Aorta (tissue), 5 donors: ENCODE data around the gene STYXL1. TPM values are rescaled to one million over a fixed set of nuclear protein-coding genes. Genes with fewer than 3 reads are reported as not detected.

Experiments used
- ATAC-seq: fragments of 200-7000 bp; cut with Tn5 transposase; one replicate; pipeline ENCODE4 v1.9.1; 2022; ENCODE audit warnings: moderate library complexity; ENCODE audit not compliant: low FRiP score
- DNase-seq, 2 donors: peaks; one replicate each; pipeline ENCODE4 v3.0.0-alpha.2; 2020
- H3K27ac ChIP-seq, 2 donors: one replicate each; pipeline ENCODE4 v1.5.1; 2013; ENCODE audit warnings: low read length in 2 of 2, mild to moderate bottlenecking in 2 of 2, moderate library complexity in 2 of 2, control low read depth in 1 of 2, inconsistent platforms in 1 of 2, low read depth in 1 of 2
- H3K27me3 ChIP-seq, 2 donors: one replicate each; pipeline ENCODE4 v1.6.1; 2013; ENCODE audit warnings: control low read depth in 1 of 2, low read length in 1 of 2, mild to moderate bottlenecking in 1 of 2, moderate library complexity in 1 of 2; ENCODE audit not compliant: insufficient read depth in 2 of 2, control insufficient read depth in 1 of 2
- H3K36me3 ChIP-seq, 2 donors: one replicate each; pipeline ENCODE4 v1.6.1; 2013; ENCODE audit warnings: control low read depth in 1 of 2, low read length in 1 of 2, mild to moderate bottlenecking in 1 of 2; ENCODE audit not compliant: insufficient read depth in 2 of 2, control insufficient read depth in 1 of 2
- H3K4me1 ChIP-seq, 2 donors: one replicate each; pipeline ENCODE4 v1.6.1; 2013; ENCODE audit warnings: low read length in 2 of 2, control low read depth in 1 of 2, mild to moderate bottlenecking in 1 of 2, moderate library complexity in 1 of 2; ENCODE audit not compliant: insufficient read depth in 2 of 2, control insufficient read depth in 1 of 2
- H3K4me3 ChIP-seq, 2 donors: one replicate each; pipeline ENCODE4 v1.5.1; 2013; ENCODE audit warnings: low read length in 2 of 2, control low read depth in 1 of 2, mild to moderate bottlenecking in 1 of 2
- H3K9me3 ChIP-seq: one replicate; pipeline ENCODE4 v1.6.1; 2013; ENCODE audit warnings: mild to moderate bottlenecking, low read length; ENCODE audit not compliant: control insufficient read depth
- WGBS, 2 donors: extraction: QIAGEN DNeasy Blood & Tissue Kit; methylation state at CpG; one replicate each; pipeline ENCODE4 v1.1.7; 2013; 5-methylcytosine and 5-hydroxymethylcytosine counted together
- intact Hi-C, 2 donors: fragments of 100-400 bp; cut with DNase I; formaldehyde crosslinking; loops; one replicate each; pipeline versions ENCODE4 v1.14.2 to v1.15.0; 2022
- polyA plus RNA-seq, 2 donors: library from polyadenylated mRNA; stranded (reverse); fragments of 200-250 nt; gene quantifications; one replicate each; pipeline ENCODE4 v1.2.3, GENCODE V29; 2013
- total RNA-seq, 2 donors: library from RNA; stranded (reverse); fragmentation: NEBNext Ultra II Directional; extraction: Animal tissue kit (Norgen Biotek cat#: 25700); gene quantifications; one replicate each; pipeline ENCODE4 v1.2.1, GENCODE V29; 2021
- donor health status: healthy with polysubstance abuse.
- donor health status: Bipolar disorder and iron deficiency.
- donor health status: DM: no; HTN: no; CAD: no.
- donor health status: DM: no; HTN: no; CAD: no.
- donor health status: DM: yes; HTN: yes; CAD: no.

STYXL1 gene
- total and polyA plus RNA-seq, 4 donors: 6.1 to 18.7 (median 16.5) TPM

DNA sequence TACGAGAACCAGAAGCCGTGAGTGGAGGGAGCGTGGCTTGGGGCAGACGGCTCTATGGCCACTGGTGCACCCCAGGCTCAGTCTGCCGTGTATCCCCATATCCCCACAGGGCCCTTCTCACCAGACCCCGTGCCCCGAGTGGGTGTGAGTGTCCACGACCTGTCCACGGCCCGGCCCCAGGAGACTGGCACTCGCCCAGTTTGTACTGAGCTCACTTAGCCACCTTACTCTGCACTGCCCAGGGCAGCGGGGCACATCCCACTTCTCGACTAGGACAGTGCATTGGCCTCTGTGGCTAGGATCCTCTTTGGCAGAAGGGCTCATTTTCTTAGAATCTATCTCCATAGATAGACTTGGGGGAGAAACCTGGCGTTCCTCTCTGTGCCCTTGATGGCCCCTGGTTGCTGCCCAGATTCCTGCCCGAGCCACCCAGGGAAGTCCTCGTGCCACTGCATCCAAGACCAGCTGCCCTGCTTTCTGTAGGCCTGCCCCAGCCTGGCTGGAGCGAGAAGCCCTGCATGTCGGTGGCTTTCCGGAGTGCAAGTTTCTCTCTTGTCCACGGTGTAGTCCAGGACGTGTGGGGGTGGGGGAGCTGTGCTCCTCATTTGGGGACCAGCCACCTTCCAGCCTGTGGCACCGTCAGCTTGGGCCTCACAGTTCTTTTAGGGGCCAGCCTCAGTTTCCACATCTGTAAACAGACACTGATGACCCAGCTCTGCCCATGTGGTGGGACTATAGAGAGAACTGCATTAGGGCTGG, 65.3 kb downstream of the STYXL1 start:
- Histone ChIP-seq H3K27ac (no peak overlapping the region), H3K4me3 (no peak overlapping the region), H3K27me3 (no peaks in the 10 kb centered on the region), H3K36me3 (peaks cover 0 to 12% of the 10 kb centered on the region in 2 donors), H3K9me3 (no peaks in the 10 kb centered on the region), H3K4me1 (no peaks in the 10 kb centered on the region)
- intact Hi-C loops: no loop called here
- 81 to 86% methylated on average over 22 of the region's 22 CpGs for WGBS, 2 donors
- ATAC-seq: no peak
- no peak for DNase-seq

- peaks cover 0 to 9% of the 10 kb centered on the region in 2 donors for H3K36me3 ChIP-seq
- 83 to 84% methylated on average over 38 of the region's 38 CpGs for WGBS, 2 donors
- H3K4me1 ChIP-seq: no peaks in the 10 kb centered on the region
- H3K4me3 ChIP-seq: no peak overlapping the region
- H3K9me3 ChIP-seq: no peaks in the 10 kb centered on the region
- ATAC-seq (no peak), DNase-seq (no peak)
- no peaks in the 10 kb centered on the region for H3K27me3 ChIP-seq
- H3K27ac ChIP-seq: no peak overlapping the region
- intact Hi-C loops: no loop called here
Observed at GRCh38 chr7:75981453-75982305, 66.1 kb downstream of the STYXL1 start.

DNA sequence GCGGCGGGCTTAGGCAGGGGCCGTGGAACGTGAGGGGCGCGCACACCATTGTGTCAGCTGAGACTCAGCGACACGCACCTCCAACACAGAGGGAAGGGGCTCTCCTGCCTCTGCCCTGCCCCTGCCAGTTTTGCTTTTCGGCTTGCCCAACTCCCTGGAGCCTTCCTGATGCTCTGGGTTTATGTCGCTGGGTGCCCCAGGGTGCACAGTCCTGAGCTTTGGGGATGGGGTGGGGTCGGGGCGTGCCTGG, 66.7 kb downstream of the STYXL1 start:
- H3K4me3 ChIP-seq: no peak overlapping the region
- DNase-seq (no peak), ATAC-seq (no peak)
- intact Hi-C loops: no loop called here
- H3K4me1 ChIP-seq: no peaks in the 10 kb centered on the region
- peaks cover 0 to 8% of the 10 kb centered on the region in 2 donors for H3K36me3 ChIP-seq
- no peaks in the 10 kb centered on the region for H3K9me3 ChIP-seq
- H3K27me3 ChIP-seq: no peaks in the 10 kb centered on the region
- WGBS, 2 donors: 83% methylated on average over 10 to 12 of the region's 12 CpGs
- no peak overlapping the region for H3K27ac ChIP-seq

DNA sequence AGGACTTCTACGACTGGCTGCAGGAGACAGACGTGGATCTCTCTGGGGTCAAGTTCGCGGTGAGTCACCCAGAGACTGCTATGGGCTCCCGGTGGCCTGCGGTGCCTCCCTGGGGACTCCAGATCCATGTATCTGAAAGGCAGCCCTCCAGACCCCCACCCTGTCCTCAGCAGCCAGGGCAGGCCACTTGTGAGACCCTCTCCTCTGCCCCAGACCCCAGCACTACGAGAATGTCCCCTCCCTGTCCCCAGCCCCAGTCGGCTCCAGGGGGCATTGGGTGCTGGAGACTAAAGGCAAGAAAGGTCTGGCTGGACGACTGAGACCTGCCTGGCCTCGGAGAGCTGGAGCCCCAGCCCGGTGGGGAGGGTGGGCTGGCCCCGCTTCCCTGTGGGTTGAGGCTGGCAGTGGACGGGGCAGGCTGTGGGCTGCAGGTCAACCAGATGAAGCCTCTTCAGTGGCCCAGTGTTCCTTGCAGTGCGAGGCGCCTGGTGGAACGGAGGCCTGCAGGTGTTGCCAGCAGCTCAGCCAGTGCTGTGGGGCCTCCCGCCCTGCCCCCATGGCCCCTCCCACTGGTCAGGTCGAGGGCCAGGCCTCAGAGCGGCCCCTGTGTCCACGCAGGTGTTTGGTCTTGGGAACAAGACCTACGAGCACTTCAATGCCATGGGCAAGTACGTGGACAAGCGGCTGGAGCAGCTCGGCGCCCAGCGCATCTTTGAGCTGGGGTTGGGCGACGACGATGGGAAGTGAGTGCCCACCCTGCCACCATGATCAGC, 67.2 kb downstream of the STYXL1 start:
- Histone ChIP-seq H3K9me3 (no peaks in the 10 kb centered on the region), H3K36me3 (peaks cover 0 to 4% of the 10 kb centered on the region in 2 donors), H3K4me1 (no peaks in the 10 kb centered on the region), H3K4me3 (no peak overlapping the region), H3K27ac (no peak overlapping the region), H3K27me3 (no peaks in the 10 kb centered on the region)
- intact Hi-C loops: no loop called here
- ATAC-seq: no peak
- WGBS, 2 donors: 87 to 88% methylated on average over 29 of the region's 29 CpGs
- DNase-seq: no peak

- ATAC-seq: no peak
- WGBS, 2 donors: 81 to 82% methylated on average over 22 of the region's 22 CpGs
- H3K36me3 ChIP-seq: peaks cover 0 to 2% of the 10 kb centered on the region in 2 donors
Observed at GRCh38 chr7:75979759-75980429, 67.9 kb downstream of the STYXL1 start.

GRCh38 chr7:75977743-75978142, 70.1 kb downstream of the STYXL1 start:
- WGBS, 2 donors: 0 to 12% methylated on average over 8 of the region's 8 CpGs

More at GRCh38 chr7:75979759-75980429, 67.9 kb downstream of the STYXL1 start:
- Histone ChIP-seq H3K9me3 (no peaks in the 10 kb centered on the region), H3K4me1 (no peaks in the 10 kb centered on the region), H3K27me3 (no peaks in the 10 kb centered on the region), H3K27ac (no peak overlapping the region), H3K4me3 (no peak overlapping the region)
- no peak for DNase-seq
- intact Hi-C loops: no loop called here

GRCh38 chr7:75971961-75972763, 75.6 kb downstream of the STYXL1 start:
- Histone ChIP-seq H3K36me3 (peaks cover 0 to 2% of the 10 kb centered on the region in 2 donors), H3K9me3 (no peaks in the 10 kb centered on the region), H3K27me3 (no peaks in the 10 kb centered on the region), H3K27ac (no peak overlapping the region), H3K4me1 (no peaks in the 10 kb centered on the region), H3K4me3 (no peak overlapping the region)
- ATAC-seq (peak; percentile 61), DNase-seq (peak; percentile 65 to 87)
- 79 to 82% methylated on average over 19 of the region's 19 CpGs for WGBS, 2 donors
- intact Hi-C loops: no loop called here

More at GRCh38 chr7:75977743-75978142, 70.1 kb downstream of the STYXL1 start:
- ATAC-seq: peak; percentile 66
- Histone ChIP-seq H3K27ac (no peak overlapping the region), H3K36me3 (peaks cover 0 to 2% of the 10 kb centered on the region in 2 donors), H3K4me1 (no peaks in the 10 kb centered on the region), H3K4me3 (no peak overlapping the region), H3K27me3 (no peaks in the 10 kb centered on the region), H3K9me3 (no peaks in the 10 kb centered on the region)
- DNase-seq: peak in 1 of 2 donors; percentile 79
- intact Hi-C loops: no loop called here
